Measurements from ENCODE around the gene LARP4B. TPM values are rescaled to one million over a fixed set of nuclear protein-coding genes. Genes with fewer than 3 reads are reported as not detected.

The LARP4B gene
- total and polyA plus RNA-seq, 4 donors = 5.5 to 20.4 (median 12.1) TPM

DNA sequence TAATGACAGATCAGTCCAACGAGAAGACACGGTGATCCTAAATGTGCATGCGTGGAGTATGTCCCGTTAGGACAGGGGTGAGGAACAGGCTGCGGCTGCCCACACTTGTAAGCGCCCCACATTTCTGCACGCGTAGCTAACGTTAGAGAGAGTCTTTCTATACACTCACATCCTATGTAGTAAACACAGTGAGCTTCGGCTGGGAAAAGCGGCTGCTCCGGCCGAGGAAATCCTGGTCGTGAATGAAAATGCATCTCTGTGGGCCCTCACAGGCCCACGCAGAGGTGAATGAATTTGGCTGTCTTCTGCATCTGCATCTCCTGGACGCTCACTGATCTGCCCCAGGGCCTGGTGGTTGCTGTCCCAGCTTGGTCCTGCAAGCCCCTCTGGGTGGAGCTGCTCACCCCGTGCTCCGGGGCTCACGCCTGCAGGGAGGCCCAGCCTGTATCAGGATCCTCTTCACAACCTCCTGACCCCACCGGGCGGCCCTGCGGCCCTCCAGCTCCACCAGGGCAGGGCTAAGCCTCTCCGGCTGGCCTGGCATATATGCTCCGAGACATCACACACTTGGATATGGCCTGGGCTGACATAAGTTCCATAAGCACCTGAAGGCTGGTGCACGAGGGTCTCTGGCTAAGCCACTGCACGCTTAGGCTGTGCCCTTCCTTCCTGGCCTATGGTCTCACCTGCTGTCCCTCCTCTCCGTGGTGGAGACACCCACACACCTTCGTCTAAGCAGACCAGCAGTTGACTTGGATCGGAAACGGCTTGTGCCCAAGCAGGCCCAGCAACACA, 124.1 kb downstream of the LARP4B start:
- Histone ChIP-seq H3K27me3 (ENCODE audit: control insufficient read depth in 4 of 4, insufficient read depth in 4 of 4, low read length in 3 of 4) (no peaks in the 10 kb centered on the region), H3K9me3 (ENCODE audit: control insufficient read depth in 4 of 4, low read length in 3 of 4) (no peaks in the 10 kb centered on the region), H3K36me3 (ENCODE audit: control insufficient read depth in 4 of 4, insufficient read depth in 3 of 4, low read depth in 1 of 4, low read length in 3 of 4) (peaks cover 16 to 41% (median 32%) of the 10 kb centered on the region in 4 donors), H3K27ac (ENCODE audit: low read depth in 1 of 2, low read length in 2 of 2) (no peak overlapping the region), H3K9ac (ENCODE audit: low read depth in 1 of 2, low read length in 2 of 2) (no peak overlapping the region), H3K4me3 (ENCODE audit: low read depth in 1 of 3, low read length in 3 of 3) (no peak overlapping the region), H3K4me1 (ENCODE audit: control insufficient read depth in 4 of 4, insufficient read depth in 4 of 4, low read length in 3 of 4) (peaks cover 0 to 2% (median 0%) of the 10 kb centered on the region in 4 donors)
- TF ChIP-seq FOXA1 (IDR thresholded peaks at IDR 0.05) (no peak), SP1 (IDR thresholded peaks at IDR 0.05) (no peak), YY1 (IDR thresholded peaks at IDR 0.05) (no peak), JUND (IDR thresholded peaks at IDR 0.05) (no peak), RXRA (IDR thresholded peaks at IDR 0.05) (no peak), RAD21 (IDR thresholded peaks at IDR 0.05) (no peak), FOXA2 (IDR thresholded peaks at IDR 0.05) (no peak), HNF4A (conservative IDR thresholded peaks at IDR 0.05) (no peak), NR2F2 (IDR thresholded peaks at IDR 0.05) (no peak), GABPA (IDR thresholded peaks at IDR 0.05 in 1 of 2, conservative IDR thresholded peaks at IDR 0.05 in 1 of 2) (no peak), TAF1 (conservative IDR thresholded peaks at IDR 0.05) (no peak), HNF4G (IDR thresholded peaks at IDR 0.05) (no peak)
- TF ChIP-seq, protein P1, sequence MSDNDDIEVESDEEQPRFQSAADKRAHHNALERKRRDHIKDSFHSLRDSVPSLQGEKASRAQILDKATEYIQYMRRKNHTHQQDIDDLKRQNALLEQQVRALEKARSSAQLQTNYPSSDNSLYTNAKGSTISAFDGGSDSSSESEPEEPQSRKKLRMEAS (IDR thresholded peaks at IDR 0.05) = no peak
- TF ChIP-seq, protein P2, sequence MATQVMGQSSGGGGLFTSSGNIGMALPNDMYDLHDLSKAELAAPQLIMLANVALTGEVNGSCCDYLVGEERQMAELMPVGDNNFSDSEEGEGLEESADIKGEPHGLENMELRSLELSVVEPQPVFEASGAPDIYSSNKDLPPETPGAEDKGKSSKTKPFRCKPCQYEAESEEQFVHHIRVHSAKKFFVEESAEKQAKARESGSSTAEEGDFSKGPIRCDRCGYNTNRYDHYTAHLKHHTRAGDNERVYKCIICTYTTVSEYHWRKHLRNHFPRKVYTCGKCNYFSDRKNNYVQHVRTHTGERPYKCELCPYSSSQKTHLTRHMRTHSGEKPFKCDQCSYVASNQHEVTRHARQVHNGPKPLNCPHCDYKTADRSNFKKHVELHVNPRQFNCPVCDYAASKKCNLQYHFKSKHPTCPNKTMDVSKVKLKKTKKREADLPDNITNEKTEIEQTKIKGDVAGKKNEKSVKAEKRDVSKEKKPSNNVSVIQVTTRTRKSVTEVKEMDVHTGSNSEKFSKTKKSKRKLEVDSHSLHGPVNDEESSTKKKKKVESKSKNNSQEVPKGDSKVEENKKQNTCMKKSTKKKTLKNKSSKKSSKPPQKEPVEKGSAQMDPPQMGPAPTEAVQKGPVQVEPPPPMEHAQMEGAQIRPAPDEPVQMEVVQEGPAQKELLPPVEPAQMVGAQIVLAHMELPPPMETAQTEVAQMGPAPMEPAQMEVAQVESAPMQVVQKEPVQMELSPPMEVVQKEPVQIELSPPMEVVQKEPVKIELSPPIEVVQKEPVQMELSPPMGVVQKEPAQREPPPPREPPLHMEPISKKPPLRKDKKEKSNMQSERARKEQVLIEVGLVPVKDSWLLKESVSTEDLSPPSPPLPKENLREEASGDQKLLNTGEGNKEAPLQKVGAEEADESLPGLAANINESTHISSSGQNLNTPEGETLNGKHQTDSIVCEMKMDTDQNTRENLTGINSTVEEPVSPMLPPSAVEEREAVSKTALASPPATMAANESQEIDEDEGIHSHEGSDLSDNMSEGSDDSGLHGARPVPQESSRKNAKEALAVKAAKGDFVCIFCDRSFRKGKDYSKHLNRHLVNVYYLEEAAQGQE (IDR thresholded peaks at IDR 0.05) = no peak
- TF ChIP-seq, protein P3, sequence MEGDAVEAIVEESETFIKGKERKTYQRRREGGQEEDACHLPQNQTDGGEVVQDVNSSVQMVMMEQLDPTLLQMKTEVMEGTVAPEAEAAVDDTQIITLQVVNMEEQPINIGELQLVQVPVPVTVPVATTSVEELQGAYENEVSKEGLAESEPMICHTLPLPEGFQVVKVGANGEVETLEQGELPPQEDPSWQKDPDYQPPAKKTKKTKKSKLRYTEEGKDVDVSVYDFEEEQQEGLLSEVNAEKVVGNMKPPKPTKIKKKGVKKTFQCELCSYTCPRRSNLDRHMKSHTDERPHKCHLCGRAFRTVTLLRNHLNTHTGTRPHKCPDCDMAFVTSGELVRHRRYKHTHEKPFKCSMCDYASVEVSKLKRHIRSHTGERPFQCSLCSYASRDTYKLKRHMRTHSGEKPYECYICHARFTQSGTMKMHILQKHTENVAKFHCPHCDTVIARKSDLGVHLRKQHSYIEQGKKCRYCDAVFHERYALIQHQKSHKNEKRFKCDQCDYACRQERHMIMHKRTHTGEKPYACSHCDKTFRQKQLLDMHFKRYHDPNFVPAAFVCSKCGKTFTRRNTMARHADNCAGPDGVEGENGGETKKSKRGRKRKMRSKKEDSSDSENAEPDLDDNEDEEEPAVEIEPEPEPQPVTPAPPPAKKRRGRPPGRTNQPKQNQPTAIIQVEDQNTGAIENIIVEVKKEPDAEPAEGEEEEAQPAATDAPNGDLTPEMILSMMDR (IDR thresholded peaks at IDR 0.05; ENCODE audit: low read depth, low read length, missing input control) = no peak
- TF ChIP-seq, protein P4, sequence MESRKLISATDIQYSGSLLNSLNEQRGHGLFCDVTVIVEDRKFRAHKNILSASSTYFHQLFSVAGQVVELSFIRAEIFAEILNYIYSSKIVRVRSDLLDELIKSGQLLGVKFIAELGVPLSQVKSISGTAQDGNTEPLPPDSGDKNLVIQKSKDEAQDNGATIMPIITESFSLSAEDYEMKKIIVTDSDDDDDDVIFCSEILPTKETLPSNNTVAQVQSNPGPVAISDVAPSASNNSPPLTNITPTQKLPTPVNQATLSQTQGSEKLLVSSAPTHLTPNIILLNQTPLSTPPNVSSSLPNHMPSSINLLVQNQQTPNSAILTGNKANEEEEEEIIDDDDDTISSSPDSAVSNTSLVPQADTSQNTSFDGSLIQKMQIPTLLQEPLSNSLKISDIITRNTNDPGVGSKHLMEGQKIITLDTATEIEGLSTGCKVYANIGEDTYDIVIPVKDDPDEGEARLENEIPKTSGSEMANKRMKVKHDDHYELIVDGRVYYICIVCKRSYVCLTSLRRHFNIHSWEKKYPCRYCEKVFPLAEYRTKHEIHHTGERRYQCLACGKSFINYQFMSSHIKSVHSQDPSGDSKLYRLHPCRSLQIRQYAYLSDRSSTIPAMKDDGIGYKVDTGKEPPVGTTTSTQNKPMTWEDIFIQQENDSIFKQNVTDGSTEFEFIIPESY (IDR thresholded peaks at IDR 0.05) = no peak
- 95% methylated on average over 30 of the region's 30 CpGs for WGBS
- peak; percentile 29 for DNase-seq (ENCODE audit: low spot score)
